Measurements from ENCODE around the gene VAV3. TPM values are rescaled to one million over a fixed set of nuclear protein-coding genes. Genes with fewer than 3 reads are reported as not detected.

The VAV3 gene
- polyA plus RNA-seq, 3 donors, result 5.4 to 9.2 (median 9.0) TPM

DNA sequence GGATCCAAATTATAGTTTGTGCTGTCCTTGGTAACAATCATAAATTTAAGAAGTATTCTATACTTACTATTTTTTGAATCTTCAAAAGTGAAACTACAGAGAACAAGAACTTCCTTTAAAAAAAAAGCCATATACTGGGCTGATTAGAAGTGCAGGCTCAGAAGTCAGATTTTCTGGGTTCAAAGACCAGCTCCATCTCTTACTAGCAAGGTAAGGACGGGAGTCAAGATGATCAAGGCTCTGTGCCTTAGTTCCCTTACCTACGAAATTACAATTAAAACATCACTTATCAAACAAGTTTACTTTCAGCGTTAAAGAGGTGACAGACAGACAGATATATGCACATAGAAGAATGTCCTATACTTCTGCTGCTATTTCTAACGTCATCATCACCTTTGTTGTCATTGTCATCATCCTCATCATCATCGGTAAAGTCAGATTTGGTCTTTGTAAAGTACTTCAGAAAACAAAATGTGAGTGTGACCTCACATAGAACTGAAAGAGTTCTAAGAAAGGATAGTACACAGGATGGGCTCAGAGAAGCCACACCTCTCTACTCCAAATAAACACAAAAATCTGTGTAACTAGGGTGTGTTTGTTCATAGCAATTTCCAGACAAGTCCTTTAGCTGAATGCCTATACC, 178.7 kb downstream of the VAV3 start:
- Histone ChIP-seq H3K79me2 (ENCODE audit: insufficient read depth, low read length) (peaks cover 39% of the 10 kb centered on the region), H3K36me3 (replicated peaks in 1 of 2; ENCODE audit: control insufficient read depth in 1 of 2, insufficient read depth in 2 of 2, low read length in 2 of 2) (no peaks in the 10 kb centered on the region), H2AFZ (ENCODE audit: insufficient read depth, low read depth, low read length, poor library complexity, severe bottlenecking) (no peak overlapping the region), H3K9ac (ENCODE audit: insufficient read depth, low read length, poor library complexity, severe bottlenecking) (no peak overlapping the region), H3K4me1 (ENCODE audit: control insufficient read depth in 1 of 2, insufficient read depth in 2 of 2, low read length in 2 of 2) (peaks cover 33 to 49% of the 10 kb centered on the region in 2 donors), H3K4me3 (replicated peaks in 1 of 3; ENCODE audit: low read depth in 2 of 3, low read length in 3 of 3) (peak overlapping the region in 1 of 3 experiments; percentile 29), H3K4me2 (replicated peaks; ENCODE audit: extremely low read depth, low read length, poor library complexity, severe bottlenecking) (peak overlapping the region; percentile 32), H3K27me3 (ENCODE audit: control insufficient read depth in 2 of 2, insufficient read depth in 2 of 2, low read length in 2 of 2) (no peaks in the 10 kb centered on the region), H3K27ac (ENCODE audit: low read depth in 1 of 2, low read length in 2 of 2) (peak overlapping the region in 1 of 2 donors; percentile 74), H3K9me3 (replicated peaks in 1 of 2; ENCODE audit: control insufficient read depth in 1 of 2, insufficient read depth in 1 of 2, low read length in 2 of 2) (no peaks in the 10 kb centered on the region), H4K20me1 (ENCODE audit: insufficient read depth, low read length) (peaks cover 14% of the 10 kb centered on the region)
- H3K36me3 Mint-ChIP-seq, result peaks cover 0 to 3% of the 10 kb centered on the region in 2 donors
- H3K4me3 Mint-ChIP-seq, result peak overlapping the region; percentile 29 to 76
- H3K27me3 Mint-ChIP-seq (ENCODE audit: low read depth in 3 of 3), result no peaks in the 10 kb centered on the region
- TF ChIP-seq, protein P1, sequence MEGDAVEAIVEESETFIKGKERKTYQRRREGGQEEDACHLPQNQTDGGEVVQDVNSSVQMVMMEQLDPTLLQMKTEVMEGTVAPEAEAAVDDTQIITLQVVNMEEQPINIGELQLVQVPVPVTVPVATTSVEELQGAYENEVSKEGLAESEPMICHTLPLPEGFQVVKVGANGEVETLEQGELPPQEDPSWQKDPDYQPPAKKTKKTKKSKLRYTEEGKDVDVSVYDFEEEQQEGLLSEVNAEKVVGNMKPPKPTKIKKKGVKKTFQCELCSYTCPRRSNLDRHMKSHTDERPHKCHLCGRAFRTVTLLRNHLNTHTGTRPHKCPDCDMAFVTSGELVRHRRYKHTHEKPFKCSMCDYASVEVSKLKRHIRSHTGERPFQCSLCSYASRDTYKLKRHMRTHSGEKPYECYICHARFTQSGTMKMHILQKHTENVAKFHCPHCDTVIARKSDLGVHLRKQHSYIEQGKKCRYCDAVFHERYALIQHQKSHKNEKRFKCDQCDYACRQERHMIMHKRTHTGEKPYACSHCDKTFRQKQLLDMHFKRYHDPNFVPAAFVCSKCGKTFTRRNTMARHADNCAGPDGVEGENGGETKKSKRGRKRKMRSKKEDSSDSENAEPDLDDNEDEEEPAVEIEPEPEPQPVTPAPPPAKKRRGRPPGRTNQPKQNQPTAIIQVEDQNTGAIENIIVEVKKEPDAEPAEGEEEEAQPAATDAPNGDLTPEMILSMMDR (IDR thresholded peaks at IDR 0.05), result no peak
- intact Hi-C loops (cut with micrococcal nuclease), result loop anchor here (10.0 kb wide), 2 partner anchors 178 to 258 kb away; partner anchors contain the start of gene VAV3 (in 1 of the 2)
- peak overlapping the region in 6 of 7 donors; percentile 38 to 90 (median 70) for H3K27ac Mint-ChIP-seq
- peaks cover 0 to 3% (median 0%) of the 10 kb centered on the region in 7 donors for H3K9me3 Mint-ChIP-seq
- peaks cover 64% of the 10 kb centered on the region for H3K4me1 Mint-ChIP-seq
- DNase-seq, result no peak
- 0% methylated on average over 1 of the region's 5 CpGs for WGBS (ENCODE audit: insufficient coverage)

DNA sequence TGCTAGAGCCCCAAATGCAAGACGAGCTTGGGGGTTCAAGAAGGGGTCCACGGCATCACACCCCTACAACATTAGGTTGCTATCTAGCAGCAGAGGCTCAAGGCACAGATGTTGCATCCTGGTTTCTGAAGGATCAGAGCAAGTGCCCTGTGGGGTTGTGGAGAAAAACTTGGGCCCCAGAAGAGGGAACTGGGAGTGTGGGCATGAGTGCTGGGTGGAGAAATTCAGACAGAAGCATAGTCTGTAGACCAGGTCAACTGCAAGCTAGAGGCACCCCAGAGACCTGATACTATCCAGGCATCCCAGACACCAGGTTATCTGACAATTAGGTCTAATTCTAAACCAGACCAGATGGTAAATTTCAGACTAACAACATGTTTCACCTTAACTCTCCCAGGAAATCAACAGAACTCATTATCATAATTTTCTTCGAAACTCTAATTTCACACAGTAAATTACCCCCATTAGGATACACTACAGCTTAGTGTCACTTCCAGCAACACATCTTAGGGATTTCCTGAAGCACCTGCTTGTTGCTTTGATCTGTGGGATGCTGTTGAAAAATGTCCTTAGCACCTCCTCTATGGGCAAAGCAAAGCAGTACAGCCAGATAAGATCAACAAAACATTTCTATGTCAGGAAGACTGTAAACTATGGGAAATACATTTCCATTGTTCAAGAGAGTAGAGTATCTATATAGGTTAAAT, 179.3 kb downstream of the VAV3 start:
- Histone ChIP-seq H3K36me3 (replicated peaks in 1 of 2; ENCODE audit: control insufficient read depth in 1 of 2, insufficient read depth in 2 of 2, low read length in 2 of 2) (no peaks in the 10 kb centered on the region), H3K79me2 (ENCODE audit: insufficient read depth, low read length) (peaks cover 39% of the 10 kb centered on the region), H3K27ac (ENCODE audit: low read depth in 1 of 2, low read length in 2 of 2) (peak overlapping the region; percentile 11 to 74), H3K4me2 (replicated peaks; ENCODE audit: extremely low read depth, low read length, poor library complexity, severe bottlenecking) (peak overlapping the region; percentile 32), H3K9me3 (replicated peaks in 1 of 2; ENCODE audit: control insufficient read depth in 1 of 2, insufficient read depth in 1 of 2, low read length in 2 of 2) (no peaks in the 10 kb centered on the region), H3K4me3 (replicated peaks in 1 of 3; ENCODE audit: low read depth in 2 of 3, low read length in 3 of 3) (peak overlapping the region in 1 of 3 experiments; percentile 29), H2AFZ (ENCODE audit: insufficient read depth, low read depth, low read length, poor library complexity, severe bottlenecking) (no peak overlapping the region), H3K27me3 (ENCODE audit: control insufficient read depth in 2 of 2, insufficient read depth in 2 of 2, low read length in 2 of 2) (no peaks in the 10 kb centered on the region), H3K4me1 (ENCODE audit: control insufficient read depth in 1 of 2, insufficient read depth in 2 of 2, low read length in 2 of 2) (peaks cover 33 to 45% of the 10 kb centered on the region in 2 donors), H3K9ac (ENCODE audit: insufficient read depth, low read length, poor library complexity, severe bottlenecking) (no peak overlapping the region), H4K20me1 (ENCODE audit: insufficient read depth, low read length) (peaks cover 14% of the 10 kb centered on the region)
- peak overlapping the region in 5 of 7 donors; percentile 21 to 90 (median 66) for H3K27ac Mint-ChIP-seq
- peaks cover 0 to 3% of the 10 kb centered on the region in 2 donors for H3K36me3 Mint-ChIP-seq
- H3K9me3 Mint-ChIP-seq, result peaks cover 0 to 2% (median 0%) of the 10 kb centered on the region in 7 donors
- peak overlapping the region in 1 of 2 donors; percentile 56 for H3K4me3 Mint-ChIP-seq
- 60% methylated on average over 1 of the region's 3 CpGs for WGBS (ENCODE audit: insufficient coverage)
- intact Hi-C loops (cut with micrococcal nuclease), result loop anchor here (2.0 to 10.0 kb wide), 3 partner anchors 179 to 259 kb away; partner anchors contain the start of gene VAV3 (in 2 of the 2)
- TF ChIP-seq, protein P1 (IDR thresholded peaks at IDR 0.05), result no peak
- H3K4me1 Mint-ChIP-seq, result peaks cover 57% of the 10 kb centered on the region
- no peaks in the 10 kb centered on the region for H3K27me3 Mint-ChIP-seq (ENCODE audit: low read depth in 3 of 3)
- DNase-seq, result peak in 1 of 3 donors; percentile 14

All from CD14-positive monocyte (primary cell).